Motor neuron (in vitro differentiated cells): ENCODE results near the gene TCF19. TPM values are rescaled to one million over a fixed set of nuclear protein-coding genes. Genes with fewer than 3 reads are reported as not detected.
A peak's percentile ranks its signal among the peaks of the same experiment; 100 is the strongest.
"Not testable (repeated sequence)": the region's sequence is repeated elsewhere in the genome, so short reads cannot be mapped to it uniquely, and the experiment has no call there.

ENCODE experiments used
- ATAC-seq, 8 experiments: fragments of 200-7000 bp; cut with Tn5 transposase; replicated peaks in 6 of 8; 2 replicates each; pipeline ENCODE4 v1.8.0; 2021; ENCODE audit warnings: mild to moderate bottlenecking in 8 of 8, moderate library complexity in 8 of 8
- H3K27ac ChIP-seq, 2 donors: fragments of 250-450 bp; sonication (Bioruptor Pico); 2 replicates each; pipeline ENCODE4 v1.9.0; 2021; ENCODE audit warnings: antibody characterized with exemption in 2 of 2, mild to moderate bottlenecking in 2 of 2, moderate library complexity in 1 of 2
- H3K4me1 ChIP-seq, 2 donors: fragments of 250-450 bp; sonication (Bioruptor Pico); replicated peaks in 1 of 2; 2 replicates each; pipeline ENCODE4 v1.6.1; 2021; ENCODE audit warnings: antibody characterized with exemption in 2 of 2, mild to moderate bottlenecking in 2 of 2, moderate library complexity in 1 of 2
- H3K4me3 ChIP-seq, 5 donors: fragments of 250-450 bp; sonication (Bioruptor Pico); 2 replicates each; pipeline ENCODE4 v1.9.0; 2021; ENCODE audit warnings: antibody characterized with exemption in 5 of 5, mild to moderate bottlenecking in 5 of 5, moderate library complexity in 4 of 5
- whole genome bisulfite sequencing, 10 experiments: fragments of 450-650 bp; shearing (Covaris generic); methylation state at CpG; one replicate each; pipeline ENCODE4 v1.0.0; 2022; 5-methylcytosine and 5-hydroxymethylcytosine counted together
- in situ Hi-C, 9 experiments: fragments of 400-800 bp; cut with MboI; loops; one replicate each; pipeline ENCODE4 v1.15.0; 2021; ENCODE audit warnings: low sequenced_read_pairs in 9 of 9, low pct_unique_long_range_greater_than_20kb in 2 of 9; ENCODE audit not compliant: unreplicated experiment in 9 of 9
- total RNA-seq, 8 experiments: library from RNA; unstranded; fragments of 300-600 nt; gene quantifications; 2 replicates each; pipeline versions ENCODE4 v1.2.3 to v1.2.4, GENCODE V29; 2022

Gene TCF19
- total RNA-seq, 8 experiments from 2014 or later, result 0.36 to 14.7 (median 2.6) TPM

DNA sequence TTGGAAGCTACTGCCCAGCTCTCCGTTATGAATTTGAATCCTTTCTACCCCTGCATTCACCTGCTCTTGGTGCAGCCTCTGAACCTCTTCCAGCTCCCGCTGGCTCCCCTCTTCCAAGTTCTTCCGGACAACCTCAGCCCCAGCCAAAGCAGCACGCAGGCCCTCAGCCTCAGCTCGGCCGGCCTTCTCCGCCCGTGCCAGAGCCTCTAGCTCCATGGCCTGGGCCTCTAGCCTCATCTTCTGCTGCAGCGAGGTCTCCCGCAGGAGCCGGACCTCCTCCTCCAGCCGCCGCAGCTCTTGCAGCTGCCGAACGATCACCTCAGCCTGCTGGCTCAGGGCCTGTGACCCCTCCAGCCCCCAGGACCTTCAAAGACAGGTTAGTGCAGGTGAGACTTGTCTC is 4.0 kb upstream of the TCF19 start:
- peaks cover 8% of the 10 kb centered on the region in 2 donors for H3K4me1 ChIP-seq
- WGBS, 10 experiments, result 80 to 100% (median 96%) methylated on average over 1 to 15 of the region's 15 CpGs; no CpG with 5 or more reads in 5 of the 10 experiments
- no peak overlapping the region for H3K27ac ChIP-seq
- in situ Hi-C loops, result no loop called here
- no peak overlapping the region for H3K4me3 ChIP-seq
- ATAC-seq, result no peak

DNA sequence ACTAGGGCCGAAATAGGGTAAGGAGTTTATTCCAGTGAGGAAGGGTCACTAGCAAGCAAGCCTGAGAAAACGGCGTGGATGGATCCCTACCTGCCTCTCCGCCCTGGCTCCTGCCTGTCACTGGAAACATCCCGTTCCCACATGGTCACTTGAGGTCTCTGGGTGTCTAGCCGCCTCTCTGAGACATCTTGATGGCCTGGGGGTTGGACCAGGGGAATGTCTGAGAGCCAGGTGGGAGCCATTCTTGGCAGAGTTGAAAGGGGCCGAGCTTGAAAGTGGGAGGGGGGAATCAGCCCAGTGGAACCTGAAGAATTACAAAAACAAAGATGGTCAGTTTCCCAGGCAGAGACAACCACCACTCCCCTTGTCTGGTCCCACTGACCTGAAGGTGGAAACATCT is 1.7 kb upstream of the TCF19 start:
- ATAC-seq, result no peak
- Histone ChIP-seq H3K4me1 (peaks cover 8% of the 10 kb centered on the region in 2 donors), H3K27ac (no peak overlapping the region), H3K4me3 (no peak overlapping the region)
- 80 to 100% (median 92%) methylated on average over 1 to 7 of the region's 7 CpGs; no CpG with 5 or more reads in 3 of the 10 experiments for WGBS, 10 experiments
- in situ Hi-C loops, result no loop called here

DNA sequence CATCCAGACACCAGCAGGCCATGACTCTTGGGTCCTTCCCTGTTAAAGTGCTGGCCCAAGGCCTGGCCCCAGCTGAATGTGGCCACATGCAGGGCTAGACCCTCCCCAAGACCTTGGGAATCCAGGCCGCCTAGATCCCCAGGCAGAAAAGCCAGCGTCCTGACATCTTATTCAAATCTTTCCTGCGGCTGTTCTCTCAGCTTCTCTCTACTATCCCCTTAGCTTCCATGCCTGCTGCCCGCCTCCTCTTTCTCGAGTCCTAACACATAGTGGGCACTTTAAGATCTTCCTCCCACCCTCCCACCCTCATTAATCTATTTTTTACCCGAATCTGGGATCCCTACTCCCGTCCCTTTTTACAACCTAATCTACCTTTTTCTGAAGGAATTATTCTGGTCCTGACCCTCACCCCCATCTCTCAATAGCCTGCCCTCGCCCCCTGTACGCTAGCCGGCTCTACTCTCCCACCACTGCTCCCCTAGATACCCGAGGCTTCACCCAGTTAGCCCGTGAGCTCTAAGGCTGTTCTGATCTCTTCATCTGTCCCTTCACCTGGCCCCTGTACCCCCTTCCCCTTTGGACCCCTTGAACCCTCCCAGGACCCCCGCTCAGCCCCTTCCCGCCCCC is 763 bp upstream of the TCF19 start, which contains the start of gene CCHCR1:
CCHCR1 (minus strand) TSS at position 290 of the 627 bp plus-strand sequence; CDS start at position 88, 202 bp downstream.
- in situ Hi-C loops, result no loop called here
- Histone ChIP-seq H3K27ac (no peak within 1 kb of the TSS), H3K4me3 (peak within 1 kb of the TSS; percentile 56 to 78 (median 65)), H3K4me1 (peaks cover 8% of the 10 kb centered on the region in 2 donors)
- peak; percentile 23 to 58 (median 47) for ATAC-seq
- WGBS, 10 experiments, result 20% methylated on average over 2 of the region's 14 CpGs; no CpG with 5 or more reads in 8 of the 10 experiments

DNA sequence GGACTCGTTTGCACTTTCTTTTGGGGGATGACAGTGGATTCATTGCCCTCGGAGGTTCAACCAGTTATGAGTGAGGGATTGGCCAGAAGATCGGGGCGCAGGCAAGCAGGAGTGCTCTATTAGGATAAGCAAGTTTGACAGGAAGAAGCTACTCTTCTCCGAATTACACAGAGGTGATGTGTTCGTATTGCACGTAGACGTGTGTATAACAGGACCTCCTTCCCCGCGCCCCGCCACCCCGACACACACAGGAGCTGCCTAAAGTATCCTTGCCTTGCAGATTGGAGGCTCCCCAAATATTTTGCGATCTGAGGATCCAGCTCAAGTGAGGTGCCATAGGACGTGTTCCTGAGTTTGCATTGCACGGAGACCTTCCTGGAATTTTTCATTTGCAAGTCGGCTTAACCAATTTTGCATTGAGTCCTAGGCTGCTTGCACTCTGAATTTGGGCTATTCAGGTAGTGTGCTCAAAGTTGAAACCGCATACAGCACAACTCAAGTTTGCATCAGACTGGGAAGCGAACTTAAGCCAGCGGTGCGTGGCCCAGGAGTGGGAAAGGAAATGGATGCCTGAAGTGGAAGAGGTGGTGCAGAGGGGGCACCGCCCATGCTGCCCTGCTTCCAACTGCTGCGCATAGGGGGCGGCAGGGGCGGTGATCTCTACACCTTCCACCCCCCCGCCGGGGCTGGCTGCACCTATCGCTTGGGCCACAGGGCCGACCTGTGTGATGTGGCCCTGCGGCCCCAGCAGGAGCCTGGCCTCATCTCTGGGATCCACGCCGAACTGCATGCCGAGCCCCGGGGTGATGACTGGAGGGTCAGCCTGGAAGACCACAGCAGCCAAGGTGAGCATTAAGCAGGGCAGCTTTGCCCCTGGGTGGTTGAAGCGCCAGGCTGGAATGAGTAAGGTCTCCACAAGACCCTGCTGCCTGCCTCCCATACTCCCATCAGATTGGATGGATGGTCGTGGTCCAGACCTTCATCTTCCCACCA is 770 bp downstream of the TCF19 start:
- H3K27ac ChIP-seq, result no peak overlapping the region
- WGBS, 10 experiments, result 0 to 25% (median 0%) methylated on average over 2 to 12 of the region's 35 CpGs; no CpG with 5 or more reads in 3 of the 10 experiments
- in situ Hi-C loops, result no loop called here
- peaks cover 8% of the 10 kb centered on the region in 2 donors for H3K4me1 ChIP-seq
- ATAC-seq, result peak in 2 of 8 experiments; percentile 2
- peak overlapping the region; percentile 56 to 78 (median 65) for H3K4me3 ChIP-seq

DNA sequence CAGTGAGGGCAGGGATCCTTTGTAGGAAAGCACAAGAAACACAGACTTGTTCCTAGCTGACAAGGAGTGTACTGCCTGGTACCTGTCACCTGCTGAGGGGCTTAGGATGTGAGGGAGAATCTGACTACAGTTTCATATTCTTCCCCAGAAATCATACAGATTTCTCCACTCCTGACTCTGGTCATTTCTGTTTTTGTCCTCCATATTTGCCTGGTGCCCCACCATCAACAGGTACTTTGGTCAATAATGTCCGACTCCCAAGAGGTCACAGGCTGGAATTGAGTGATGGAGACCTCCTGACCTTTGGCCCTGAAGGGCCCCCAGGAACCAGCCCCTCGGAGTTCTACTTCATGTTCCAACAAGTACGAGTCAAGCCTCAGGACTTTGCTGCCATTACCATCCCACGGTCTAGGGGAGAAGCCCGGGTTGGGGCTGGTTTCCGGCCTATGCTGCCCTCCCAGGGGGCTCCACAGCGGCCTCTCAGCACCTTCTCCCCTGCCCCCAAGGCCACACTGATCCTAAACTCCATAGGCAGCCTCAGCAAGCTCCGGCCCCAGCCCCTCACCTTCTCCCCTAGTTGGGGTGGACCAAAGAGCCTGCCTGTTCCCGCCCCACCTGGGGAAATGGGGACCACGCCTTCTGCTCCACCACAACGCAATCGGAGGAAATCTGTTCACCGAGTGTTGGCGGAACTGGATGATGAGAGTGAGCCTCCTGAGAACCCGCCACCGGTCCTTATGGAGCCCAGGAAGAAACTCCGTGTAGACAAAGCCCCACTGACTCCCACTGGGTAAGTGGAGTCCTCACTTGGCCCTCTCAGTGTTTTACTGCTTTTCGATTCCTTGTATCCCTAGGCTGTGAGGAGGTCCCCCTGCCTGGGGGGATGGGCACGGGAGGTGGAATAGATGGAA is 3.1 kb downstream of the TCF19 start:
- Histone ChIP-seq H3K4me3 (no peak overlapping the region), H3K27ac (no peak overlapping the region), H3K4me1 (peaks cover 8% of the 10 kb centered on the region in 2 donors)
- in situ Hi-C loops, result no loop called here
- WGBS, 10 experiments, result 67 to 100% (median 100%) methylated on average over 1 to 3 of the region's 19 CpGs; no CpG with 5 or more reads in 4 of the 10 experiments
- ATAC-seq, result no peak

DNA sequence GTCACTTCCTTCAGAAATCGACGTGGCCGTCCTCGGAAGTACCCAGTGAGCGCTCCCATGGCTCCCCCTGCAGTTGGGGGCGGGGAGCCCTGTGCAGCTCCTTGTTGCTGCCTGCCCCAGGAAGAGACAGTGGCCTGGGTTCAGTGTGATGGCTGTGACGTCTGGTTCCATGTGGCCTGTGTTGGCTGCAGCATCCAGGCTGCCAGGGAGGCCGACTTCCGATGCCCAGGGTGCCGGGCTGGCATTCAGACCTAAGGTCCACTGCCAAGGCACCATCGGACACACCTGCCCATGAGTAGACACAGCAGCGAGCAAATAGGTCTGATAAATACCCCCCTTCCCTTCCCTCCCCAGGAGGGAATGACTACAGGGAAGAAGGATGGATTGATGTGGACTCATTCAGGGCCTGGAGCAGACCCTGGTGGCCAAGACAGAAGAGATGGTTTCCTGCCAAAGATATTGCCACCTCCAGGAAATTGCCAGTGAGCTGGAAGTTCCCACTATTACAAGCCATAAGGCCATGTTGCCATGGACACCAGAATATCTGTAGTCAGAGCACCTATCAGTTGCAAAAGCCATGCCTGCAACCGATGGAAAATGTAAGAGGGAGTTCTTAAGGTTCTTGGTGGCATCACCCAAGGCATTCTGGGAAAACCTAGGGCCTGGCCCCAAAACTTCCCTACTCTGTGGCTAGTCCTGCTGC is 4.2 kb downstream of the TCF19 start:
- ATAC-seq, result no peak
- in situ Hi-C loops, result no loop called here
- no peak overlapping the region for H3K4me3 ChIP-seq
- WGBS, 10 experiments, result 70 to 100% (median 92%) methylated on average over 1 to 11 of the region's 13 CpGs; no CpG with 5 or more reads in 3 of the 10 experiments
- H3K4me1 ChIP-seq, result peaks cover 2 to 3% of the 10 kb centered on the region in 2 donors
- H3K27ac ChIP-seq, result no peak overlapping the region

DNA sequence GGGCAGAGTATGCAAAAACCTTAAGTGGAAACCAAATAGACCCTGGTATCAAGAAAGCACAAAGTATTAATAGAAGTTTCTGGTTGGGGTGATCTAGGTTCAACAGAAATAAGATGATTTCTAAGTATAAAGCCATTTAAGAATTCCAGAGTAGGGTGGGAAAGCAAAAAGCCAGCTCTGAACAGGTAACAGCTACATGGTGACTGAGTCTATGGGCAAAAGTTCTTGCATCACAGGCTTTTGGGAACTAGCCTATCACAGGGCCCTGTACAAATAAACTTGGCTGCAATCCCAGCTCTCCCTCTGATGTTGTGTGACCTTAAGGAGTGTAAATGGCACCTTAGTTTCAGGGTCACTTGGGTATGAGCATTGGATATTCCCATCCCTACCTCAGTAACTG is 5.5 kb downstream of the TCF19 start:
- ATAC-seq, result no peak

DNA sequence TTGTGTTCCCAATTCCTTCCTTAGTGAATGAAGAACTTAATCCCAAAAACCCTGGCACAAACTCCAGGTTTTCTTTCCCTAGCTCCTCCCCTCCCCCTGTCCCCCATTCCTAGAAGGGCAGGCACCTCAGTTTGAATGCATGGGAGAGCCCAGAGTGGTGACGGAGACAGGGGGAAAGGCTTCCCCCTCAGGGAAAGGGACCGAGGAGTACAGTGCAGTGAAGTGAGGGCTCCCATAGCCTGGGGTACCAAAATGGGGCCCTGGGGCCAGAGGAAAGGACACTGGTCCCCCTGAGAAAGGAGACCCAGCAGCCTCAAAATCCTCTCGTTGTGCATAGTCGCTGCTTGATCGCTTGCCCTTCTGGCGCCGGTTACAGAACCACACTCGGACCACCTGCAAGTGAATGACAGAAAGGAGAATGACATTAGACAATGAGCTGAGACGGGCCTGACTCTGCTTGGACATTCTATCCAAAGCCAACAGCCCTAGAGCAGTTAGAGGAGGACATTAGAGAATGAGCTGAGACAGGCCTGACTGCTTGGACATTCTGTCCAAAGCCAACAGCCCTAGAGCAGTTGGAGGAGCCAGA is 6.2 kb downstream of the TCF19 start:
- peak in 4 of 8 experiments; percentile 23 to 92 (median 79) for ATAC-seq
- 100% methylated on average over 1 to 4 of the region's 9 CpGs; no CpG with 5 or more reads in 8 of the 10 experiments for WGBS, 10 experiments
- H3K4me1 ChIP-seq, result not testable (repeated sequence)

More for the DNA sequence above, 5.5 kb downstream of the TCF19 start:
- in situ Hi-C loops, result no loop called here
- H3K27ac ChIP-seq, result no peak overlapping the region
- H3K4me3 ChIP-seq, result no peak overlapping the region
- peaks cover 2% of the 10 kb centered on the region in 2 donors for H3K4me1 ChIP-seq

DNA sequence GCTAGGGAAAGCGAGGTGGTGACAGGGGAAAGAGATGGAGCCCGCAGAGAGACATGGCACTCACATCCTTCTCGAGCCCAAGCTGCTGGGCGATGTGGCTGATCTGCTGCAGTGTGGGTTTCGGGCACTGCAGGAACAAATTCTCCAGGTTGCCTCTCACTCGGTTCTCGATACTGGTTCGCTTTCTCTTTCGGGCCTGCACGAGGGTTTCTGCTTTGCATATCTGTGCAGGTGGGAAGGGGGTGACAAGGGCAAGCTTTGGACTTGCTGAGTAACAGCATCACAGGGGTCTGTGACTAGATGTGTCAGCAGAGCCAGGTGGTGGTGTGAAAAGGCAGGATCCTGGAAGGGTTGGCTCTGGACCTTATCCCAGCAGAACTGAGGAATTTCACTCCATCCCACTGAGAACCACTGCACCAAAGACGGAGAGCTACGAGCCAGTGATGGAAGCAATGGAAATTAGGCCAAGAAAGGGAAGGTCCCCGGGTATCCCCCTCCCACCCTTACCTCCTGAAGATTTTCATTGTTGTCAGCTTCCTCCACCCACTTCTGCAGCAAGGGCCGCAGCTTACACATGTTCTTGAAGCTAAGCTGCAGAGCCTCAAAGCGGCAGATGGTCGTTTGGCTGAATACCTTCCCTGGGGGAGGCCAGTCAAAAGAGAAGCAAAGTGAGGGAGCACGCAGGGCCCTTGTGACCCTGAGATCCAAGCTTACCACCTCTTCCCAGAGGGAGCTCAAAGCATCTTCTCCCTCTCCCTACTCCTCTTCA is 6.9 kb downstream of the TCF19 start:
- H3K4me3 ChIP-seq, in situ Hi-C loops, H3K27ac ChIP-seq, H3K4me1 ChIP-seq: not testable (repeated sequence)
- peak in 3 of 8 experiments; percentile 44 to 69 (median 49) for ATAC-seq
- 40 to 100% (median 85%) methylated on average over 1 to 7 of the region's 17 CpGs; no CpG with 5 or more reads in 3 of the 10 experiments for WGBS, 10 experiments

More for the DNA sequence above, 6.2 kb downstream of the TCF19 start:
- H3K4me3 ChIP-seq, in situ Hi-C loops, H3K27ac ChIP-seq: not testable (repeated sequence)

DNA sequence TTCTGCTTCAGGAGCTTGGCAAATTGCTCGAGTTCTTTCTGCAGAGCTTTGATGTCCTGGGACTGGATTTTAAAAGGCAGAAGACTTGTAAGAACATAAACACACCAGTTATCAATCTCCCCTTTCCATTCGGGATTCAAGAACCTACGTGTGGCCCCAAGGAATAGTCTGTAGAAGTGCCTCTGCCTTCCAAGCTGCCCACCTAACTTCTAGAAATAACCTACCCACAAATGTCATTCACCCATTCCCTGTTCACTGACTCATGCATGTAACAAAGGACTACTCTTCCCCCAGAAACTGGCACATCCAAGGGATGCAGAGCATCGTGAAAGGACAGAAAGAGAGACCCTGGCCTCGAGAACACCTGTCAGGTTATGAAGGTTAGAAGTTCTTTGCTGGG is 7.6 kb downstream of the TCF19 start:
- in situ Hi-C loops, result no loop called here
- Histone ChIP-seq H3K4me3 (no peak overlapping the region), H3K4me1 (no peaks in the 10 kb centered on the region), H3K27ac (no peak overlapping the region)
- WGBS, 10 experiments, result 40 to 100% (median 67%) methylated on average over 1 to 2 of the region's 5 CpGs; no CpG with 5 or more reads in 5 of the 10 experiments
- no peak for ATAC-seq

DNA sequence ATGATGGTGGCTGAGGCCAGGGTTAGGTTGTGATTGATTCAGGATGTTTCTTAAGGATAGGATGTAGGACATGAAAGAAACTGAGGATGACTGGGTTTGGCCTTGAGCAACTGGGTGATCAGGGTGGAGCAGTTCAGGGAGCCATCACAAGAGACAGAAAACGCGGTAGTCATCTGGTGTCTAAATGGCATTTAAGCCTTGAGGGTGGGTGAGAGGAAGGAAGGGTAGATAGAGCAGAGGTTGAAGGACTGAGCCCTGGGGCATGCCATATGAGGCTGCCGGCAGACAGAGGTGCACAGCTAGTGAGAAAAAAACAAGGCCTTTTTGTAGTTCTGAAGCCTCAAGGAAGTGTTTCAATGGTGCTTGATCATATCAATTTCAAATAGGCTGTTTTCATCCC is 10.2 kb downstream of the TCF19 start:
- Histone ChIP-seq H3K4me1 (peaks cover 12 to 13% of the 10 kb centered on the region in 2 donors), H3K4me3 (no peak overlapping the region), H3K27ac (no peak overlapping the region)
- in situ Hi-C loops, result no loop called here
- ATAC-seq, result no peak
- 70 to 100% (median 85%) methylated on average over 1 to 2 of the region's 3 CpGs; no CpG with 5 or more reads in 4 of the 10 experiments for WGBS, 10 experiments
